ENCODE results near the gene STARD9. TPM values are rescaled to one million over a fixed set of nuclear protein-coding genes. Genes with fewer than 3 reads are reported as not detected.
"Not testable (repeated sequence)": the region's sequence is repeated elsewhere in the genome, so short reads cannot be mapped to it uniquely, and the experiment has no call there.

Gene STARD9
- total RNA-seq, 1 donor from 2014 or later, result 24.4 TPM

DNA sequence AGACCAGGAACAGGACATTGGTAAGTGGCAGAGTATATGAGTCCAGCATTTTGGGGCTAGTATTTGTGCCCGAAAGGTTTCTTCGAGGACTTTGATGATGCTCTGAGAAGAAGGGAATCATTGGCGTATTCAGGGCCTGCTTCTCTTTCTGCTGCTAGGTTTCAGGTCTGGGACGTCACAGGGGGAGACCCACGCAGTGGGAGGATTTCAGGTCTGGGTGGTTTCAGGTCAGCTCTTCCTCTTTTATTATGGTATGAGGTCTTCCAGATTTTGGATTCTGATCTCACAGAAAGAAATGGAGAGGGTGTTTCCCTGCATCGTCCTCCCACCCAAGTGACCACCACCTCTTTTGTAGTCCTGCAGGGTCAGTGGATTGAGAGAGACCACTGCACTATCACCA, 99.1 kb downstream of the STARD9 start:
- DNase-seq (ENCODE audit: extremely low spot score, unreplicated experiment), result no peak
- Mint-ChIP-seq H3K27ac (ENCODE audit: unreplicated experiment) (no peak overlapping the region), H3K4me1 (ENCODE audit: unreplicated experiment) (peaks cover 10% of the 10 kb centered on the region), H3K9me3 (ENCODE audit: unreplicated experiment) (no peaks in the 10 kb centered on the region), H3K27me3 (ENCODE audit: unreplicated experiment) (no peaks in the 10 kb centered on the region), H3K36me3 (ENCODE audit: unreplicated experiment) (peaks cover 47% of the 10 kb centered on the region), H3K4me3 (ENCODE audit: unreplicated experiment) (no peak overlapping the region)
- TF ChIP-seq, protein P1, sequence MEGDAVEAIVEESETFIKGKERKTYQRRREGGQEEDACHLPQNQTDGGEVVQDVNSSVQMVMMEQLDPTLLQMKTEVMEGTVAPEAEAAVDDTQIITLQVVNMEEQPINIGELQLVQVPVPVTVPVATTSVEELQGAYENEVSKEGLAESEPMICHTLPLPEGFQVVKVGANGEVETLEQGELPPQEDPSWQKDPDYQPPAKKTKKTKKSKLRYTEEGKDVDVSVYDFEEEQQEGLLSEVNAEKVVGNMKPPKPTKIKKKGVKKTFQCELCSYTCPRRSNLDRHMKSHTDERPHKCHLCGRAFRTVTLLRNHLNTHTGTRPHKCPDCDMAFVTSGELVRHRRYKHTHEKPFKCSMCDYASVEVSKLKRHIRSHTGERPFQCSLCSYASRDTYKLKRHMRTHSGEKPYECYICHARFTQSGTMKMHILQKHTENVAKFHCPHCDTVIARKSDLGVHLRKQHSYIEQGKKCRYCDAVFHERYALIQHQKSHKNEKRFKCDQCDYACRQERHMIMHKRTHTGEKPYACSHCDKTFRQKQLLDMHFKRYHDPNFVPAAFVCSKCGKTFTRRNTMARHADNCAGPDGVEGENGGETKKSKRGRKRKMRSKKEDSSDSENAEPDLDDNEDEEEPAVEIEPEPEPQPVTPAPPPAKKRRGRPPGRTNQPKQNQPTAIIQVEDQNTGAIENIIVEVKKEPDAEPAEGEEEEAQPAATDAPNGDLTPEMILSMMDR (IDR thresholded peaks at IDR 0.05), result no peak

DNA sequence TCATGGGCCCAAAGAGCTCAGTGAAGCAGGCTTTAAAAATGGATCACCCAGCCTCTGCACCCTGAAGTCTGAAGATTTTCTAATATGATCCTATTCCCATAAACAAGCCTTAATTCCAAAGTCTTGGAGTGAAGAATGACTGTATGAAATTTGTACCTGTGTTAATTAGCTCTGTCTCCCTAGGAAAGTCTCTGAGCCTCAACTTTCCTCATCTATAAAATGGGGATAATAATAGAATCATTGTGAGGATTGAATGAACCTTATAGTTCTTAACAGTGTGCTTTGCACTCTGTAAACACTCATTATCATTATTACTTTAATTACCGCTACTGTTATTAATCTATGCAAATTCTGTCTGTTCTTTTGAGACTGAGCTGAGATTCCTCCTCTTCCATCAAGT, 99.6 kb downstream of the STARD9 start:
- H3K9me3 Mint-ChIP-seq (ENCODE audit: unreplicated experiment), result no peaks in the 10 kb centered on the region
- no peak overlapping the region for H3K4me3 Mint-ChIP-seq (ENCODE audit: unreplicated experiment)
- TF ChIP-seq, protein P1 (IDR thresholded peaks at IDR 0.05), result no peak
- H3K27ac Mint-ChIP-seq (ENCODE audit: unreplicated experiment), result no peak overlapping the region
- H3K4me1 Mint-ChIP-seq (ENCODE audit: unreplicated experiment), result peaks cover 8% of the 10 kb centered on the region
- DNase-seq (ENCODE audit: extremely low spot score, unreplicated experiment), result no peak
- no peaks in the 10 kb centered on the region for H3K27me3 Mint-ChIP-seq (ENCODE audit: unreplicated experiment)
- H3K36me3 Mint-ChIP-seq (ENCODE audit: unreplicated experiment), result peaks cover 50% of the 10 kb centered on the region

- no peaks in the 10 kb centered on the region for H3K9me3 Mint-ChIP-seq (ENCODE audit: unreplicated experiment)
Measured at GRCh38 chr15:42679285-42680141, 104.1 kb downstream of the STARD9 start.

DNA sequence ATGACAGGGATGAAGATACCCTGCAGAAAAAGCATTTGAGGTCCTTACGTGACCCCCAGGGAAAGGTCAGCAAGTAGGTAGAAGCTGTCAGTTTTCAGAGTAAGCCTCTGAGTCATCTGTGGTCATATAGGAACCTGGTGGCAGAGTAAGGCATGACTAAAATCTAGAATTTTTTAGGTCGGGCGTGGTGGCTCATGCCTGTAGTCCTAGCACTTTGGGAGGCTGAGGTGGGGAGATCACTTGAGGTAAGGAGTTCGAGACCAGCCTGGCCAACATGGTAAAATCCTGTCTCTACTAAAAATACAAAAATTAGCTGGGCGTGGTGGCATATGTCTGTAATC, 104.7 kb downstream of the STARD9 start:
- H3K36me3 Mint-ChIP-seq (ENCODE audit: unreplicated experiment), result peaks cover 52% of the 10 kb centered on the region
- not testable (repeated sequence) for H3K9me3 Mint-ChIP-seq (ENCODE audit: unreplicated experiment); H3K27ac Mint-ChIP-seq (ENCODE audit: unreplicated experiment); H3K27me3 Mint-ChIP-seq (ENCODE audit: unreplicated experiment); H3K4me3 Mint-ChIP-seq (ENCODE audit: unreplicated experiment); DNase-seq (ENCODE audit: extremely low spot score, unreplicated experiment); H3K4me1 Mint-ChIP-seq (ENCODE audit: unreplicated experiment)

More at GRCh38 chr15:42679285-42680141, 104.1 kb downstream of the STARD9 start:
- H3K36me3 Mint-ChIP-seq (ENCODE audit: unreplicated experiment), result peaks cover 52% of the 10 kb centered on the region
- no peaks in the 10 kb centered on the region for H3K27me3 Mint-ChIP-seq (ENCODE audit: unreplicated experiment)
- TF ChIP-seq, protein P1 (IDR thresholded peaks at IDR 0.05), result no peak
- DNase-seq (ENCODE audit: extremely low spot score, unreplicated experiment), result no peak
- H3K4me1 Mint-ChIP-seq (ENCODE audit: unreplicated experiment), result no peaks in the 10 kb centered on the region
- H3K27ac Mint-ChIP-seq (ENCODE audit: unreplicated experiment), result no peak overlapping the region
- no peak overlapping the region for H3K4me3 Mint-ChIP-seq (ENCODE audit: unreplicated experiment)

GRCh38 chr15:42681119-42681518, 105.7 kb downstream of the STARD9 start:
- TF ChIP-seq, protein P1 (IDR thresholded peaks at IDR 0.05), result no peak
- Mint-ChIP-seq H3K4me1 (ENCODE audit: unreplicated experiment) (no peaks in the 10 kb centered on the region), H3K27me3 (ENCODE audit: unreplicated experiment) (no peaks in the 10 kb centered on the region), H3K4me3 (ENCODE audit: unreplicated experiment) (no peak overlapping the region), H3K27ac (ENCODE audit: unreplicated experiment) (no peak overlapping the region), H3K9me3 (ENCODE audit: unreplicated experiment) (no peaks in the 10 kb centered on the region), H3K36me3 (ENCODE audit: unreplicated experiment) (peaks cover 46% of the 10 kb centered on the region)
- DNase-seq (ENCODE audit: extremely low spot score, unreplicated experiment), result no peak
